ENCODE measurements around the gene PTGES3. TPM values are rescaled to one million over a fixed set of nuclear protein-coding genes. Genes with fewer than 3 reads are reported as not detected.

The PTGES3 gene
- total and polyA plus RNA-seq, 2 experiments from 2014 or later, result 334 to 442 TPM

DNA sequence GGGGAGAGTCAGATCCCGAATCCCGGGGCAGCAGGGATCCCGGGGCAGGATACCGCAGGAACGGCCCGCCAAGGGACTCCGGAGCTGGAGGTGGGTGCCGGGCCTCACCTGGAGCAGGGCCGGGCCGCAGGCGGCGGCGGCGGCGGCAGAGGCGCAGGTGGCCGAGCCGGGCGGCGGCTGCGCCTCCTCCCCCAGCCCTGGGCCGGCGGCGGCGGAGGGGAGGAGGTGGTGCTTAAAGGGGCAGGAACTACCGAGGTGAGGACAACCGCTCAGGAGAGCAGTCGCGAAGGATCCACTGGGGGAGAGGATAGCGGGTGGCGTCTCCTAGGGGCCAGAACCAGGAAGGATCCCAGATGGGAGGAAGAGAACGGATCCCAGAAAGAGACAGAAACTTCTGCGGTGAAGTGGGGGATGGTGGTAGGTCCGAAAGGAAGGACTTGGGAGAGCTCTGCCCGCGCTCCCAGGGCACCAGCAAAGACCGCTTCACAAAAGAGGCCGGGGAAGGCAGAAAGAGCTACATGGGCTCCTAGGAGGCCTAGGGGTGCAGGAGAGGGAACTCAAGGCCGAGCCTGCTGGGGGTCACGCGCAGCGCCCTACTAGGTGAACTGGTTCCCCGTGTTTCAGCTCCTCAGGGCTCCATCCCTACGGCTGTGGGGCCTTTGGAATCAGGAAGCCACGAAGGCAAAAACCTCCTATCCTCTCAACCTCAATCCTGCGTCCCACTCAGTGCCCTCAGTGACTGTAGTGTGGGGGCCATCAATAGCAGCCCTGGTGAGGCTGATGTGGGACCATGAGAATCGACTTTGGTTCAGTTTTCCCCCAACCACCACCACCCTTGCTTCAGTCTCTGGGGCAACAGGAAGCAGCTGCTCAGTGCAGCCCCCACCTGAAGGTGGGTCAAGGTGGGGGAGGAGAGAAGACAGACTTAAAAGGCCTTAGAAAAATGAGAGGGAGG, 53.0 kb downstream of the PTGES3 start:
- H3K36me3 ChIP-seq (ENCODE audit: insufficient read depth), result peaks cover 23% of the 10 kb centered on the region
- H3K27me3 ChIP-seq (ENCODE audit: insufficient read depth), result no peaks in the 10 kb centered on the region
- peak overlapping the region; percentile 99 for H3K4me3 Mint-ChIP-seq
- peaks cover 32% of the 10 kb centered on the region for H3K36me3 Mint-ChIP-seq (ENCODE audit: low read depth)
- H3K27ac ChIP-seq (ENCODE audit: low read depth), result peak overlapping the region; percentile 95
- TF ChIP-seq ZNF114 (CRISPR knock-in tag; IDR thresholded peaks at IDR 0.05) (no peak), POLR2AphosphoS5 (IDR thresholded peaks at IDR 0.05; ENCODE audit: low read depth) (peak; percentile 19)
- TF ChIP-seq, protein P1, sequence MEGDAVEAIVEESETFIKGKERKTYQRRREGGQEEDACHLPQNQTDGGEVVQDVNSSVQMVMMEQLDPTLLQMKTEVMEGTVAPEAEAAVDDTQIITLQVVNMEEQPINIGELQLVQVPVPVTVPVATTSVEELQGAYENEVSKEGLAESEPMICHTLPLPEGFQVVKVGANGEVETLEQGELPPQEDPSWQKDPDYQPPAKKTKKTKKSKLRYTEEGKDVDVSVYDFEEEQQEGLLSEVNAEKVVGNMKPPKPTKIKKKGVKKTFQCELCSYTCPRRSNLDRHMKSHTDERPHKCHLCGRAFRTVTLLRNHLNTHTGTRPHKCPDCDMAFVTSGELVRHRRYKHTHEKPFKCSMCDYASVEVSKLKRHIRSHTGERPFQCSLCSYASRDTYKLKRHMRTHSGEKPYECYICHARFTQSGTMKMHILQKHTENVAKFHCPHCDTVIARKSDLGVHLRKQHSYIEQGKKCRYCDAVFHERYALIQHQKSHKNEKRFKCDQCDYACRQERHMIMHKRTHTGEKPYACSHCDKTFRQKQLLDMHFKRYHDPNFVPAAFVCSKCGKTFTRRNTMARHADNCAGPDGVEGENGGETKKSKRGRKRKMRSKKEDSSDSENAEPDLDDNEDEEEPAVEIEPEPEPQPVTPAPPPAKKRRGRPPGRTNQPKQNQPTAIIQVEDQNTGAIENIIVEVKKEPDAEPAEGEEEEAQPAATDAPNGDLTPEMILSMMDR (conservative IDR thresholded peaks at IDR 0.05; ENCODE audit: low read depth in 2 of 2), result peak; percentile 36 to 54
- H3K27me3 Mint-ChIP-seq (ENCODE audit: insufficient read depth, low read depth, poor library complexity), result peaks cover 32% of the 10 kb centered on the region
- peak overlapping the region; percentile 97 for H3K27ac Mint-ChIP-seq
- H3K4me3 ChIP-seq, result peak overlapping the region; percentile 70
- H3K9me2 ChIP-seq (ENCODE audit: insufficient read depth), result no peaks in the 10 kb centered on the region
- DNase-seq (ENCODE audit: low spot score), result peak; percentile 88
- no peaks in the 10 kb centered on the region; the same call in 2 of the 3 replicates for H3K9me3 Mint-ChIP-seq
- peaks cover 40% of the 10 kb centered on the region for H3K4me1 ChIP-seq (ENCODE audit: insufficient read depth)
- peaks cover 10% of the 10 kb centered on the region for H3K79me2 ChIP-seq (replicated peaks; ENCODE audit: insufficient read depth)
- peak overlapping the region; percentile 12; the same call in 1 of the 2 replicates for H2AFZ ChIP-seq
- H3F3A ChIP-seq (replicated peaks; ENCODE audit: low read depth), result peaks cover 34% of the 10 kb centered on the region
- peaks cover 62% of the 10 kb centered on the region for H3K4me1 Mint-ChIP-seq
- ATAC-seq, result peak; percentile 17
- peak overlapping the region; percentile 99 for H3K4me2 ChIP-seq
- no peaks in the 10 kb centered on the region; the same call in 1 of the 2 replicates for H4K20me1 ChIP-seq (replicated peaks; ENCODE audit: insufficient read depth)

DNA sequence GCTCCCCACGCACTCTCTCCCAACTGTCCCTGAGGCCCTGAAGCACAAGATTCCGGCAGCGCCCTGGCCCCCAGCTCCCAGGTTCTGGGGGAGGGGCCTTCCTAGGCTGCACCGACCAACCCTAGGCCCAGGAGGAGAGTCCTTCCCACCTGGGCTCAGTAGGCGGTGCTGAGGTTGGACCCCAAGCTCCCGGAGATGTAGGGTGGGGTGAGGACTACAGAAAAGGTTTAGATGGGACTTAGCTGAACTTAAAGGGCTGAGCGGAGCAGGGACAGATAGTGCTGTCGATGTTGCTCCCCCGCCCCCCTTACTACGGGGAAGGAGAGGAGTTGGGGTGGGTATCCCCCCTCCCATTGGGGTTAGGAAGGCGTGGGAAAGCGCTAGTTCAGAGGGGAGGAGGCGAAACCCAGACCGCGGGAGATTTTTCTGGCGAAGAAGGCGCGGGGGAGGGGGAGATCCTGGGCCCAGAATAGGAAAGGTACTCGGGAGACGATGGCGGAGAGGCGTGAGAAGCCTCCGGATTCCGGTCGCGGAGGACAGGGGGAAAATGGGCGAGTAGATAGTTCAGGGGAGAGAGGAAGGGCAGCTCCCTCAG, 53.7 kb downstream of the PTGES3 start:
- H4K20me1 ChIP-seq (replicated peaks; ENCODE audit: insufficient read depth), result no peaks in the 10 kb centered on the region; the same call in 1 of the 2 replicates
- H2AFZ ChIP-seq, result peak overlapping the region; percentile 12; the same call in 1 of the 2 replicates
- peaks cover 17% of the 10 kb centered on the region for H3K79me2 ChIP-seq (replicated peaks; ENCODE audit: insufficient read depth)
- no peaks in the 10 kb centered on the region for H3K9me2 ChIP-seq (ENCODE audit: insufficient read depth)
- Mint-ChIP-seq H3K4me3 (peak overlapping the region; percentile 99), H3K27me3 (ENCODE audit: insufficient read depth, low read depth, poor library complexity) (peaks cover 32% of the 10 kb centered on the region), H3K4me1 (peaks cover 62% of the 10 kb centered on the region), H3K36me3 (ENCODE audit: low read depth) (peaks cover 24% of the 10 kb centered on the region), H3K9me3 (no peaks in the 10 kb centered on the region; the same call in 2 of the 3 replicates), H3K27ac (peak overlapping the region; percentile 97)
- ATAC-seq (peak; percentile 43), DNase-seq (ENCODE audit: low spot score) (peak; percentile 95)
- no peaks in the 10 kb centered on the region for H3K27me3 ChIP-seq (ENCODE audit: insufficient read depth)
- peak overlapping the region; percentile 95 for H3K27ac ChIP-seq (ENCODE audit: low read depth)
- H3K4me2 ChIP-seq, result peak overlapping the region; percentile 99
- peaks cover 16% of the 10 kb centered on the region for H3K36me3 ChIP-seq (ENCODE audit: insufficient read depth)
- H3F3A ChIP-seq (replicated peaks; ENCODE audit: low read depth), result peaks cover 27% of the 10 kb centered on the region
- H3K4me3 ChIP-seq, result peak overlapping the region; percentile 70
- TF ChIP-seq, protein P1 (conservative IDR thresholded peaks at IDR 0.05; ENCODE audit: low read depth in 2 of 2), result no peak
- peak; percentile 84 for TF ChIP-seq POLR2AphosphoS5 (IDR thresholded peaks at IDR 0.05; ENCODE audit: low read depth)
- peaks cover 40% of the 10 kb centered on the region for H3K4me1 ChIP-seq (ENCODE audit: insufficient read depth)

Measured in GM23338 (cell line).